Right lobe of liver (tissue), 4 donors: ENCODE measurements around the gene INAFM2.

Source experiments
- CTCF ChIP-seq, 4 donors: fragments of 200-600 bp in 3 of 4; fragments of 450-650 bp in 1 of 4; IDR thresholded peaks; one replicate each; pipeline versions ENCODE4 v1.5.1 to v1.8.0; 2016 to 2022; ENCODE audit warnings: antibody characterized with exemption in 4 of 4, mild to moderate bottlenecking in 2 of 4
- POLR2A ChIP-seq: fragments of 450-650 bp; IDR thresholded peaks from one replicate; pipeline ENCODE4 v1.6.1; 2017; ENCODE audit warnings: antibody characterized with exemption, mild to moderate bottlenecking
- donor health status: DM: no; HTN: no; CAD: no.
- donor health status: DM: no; HTN: no; CAD: no.
- donor health status: DM: no; HTN: yes; CAD: no.

DNA sequence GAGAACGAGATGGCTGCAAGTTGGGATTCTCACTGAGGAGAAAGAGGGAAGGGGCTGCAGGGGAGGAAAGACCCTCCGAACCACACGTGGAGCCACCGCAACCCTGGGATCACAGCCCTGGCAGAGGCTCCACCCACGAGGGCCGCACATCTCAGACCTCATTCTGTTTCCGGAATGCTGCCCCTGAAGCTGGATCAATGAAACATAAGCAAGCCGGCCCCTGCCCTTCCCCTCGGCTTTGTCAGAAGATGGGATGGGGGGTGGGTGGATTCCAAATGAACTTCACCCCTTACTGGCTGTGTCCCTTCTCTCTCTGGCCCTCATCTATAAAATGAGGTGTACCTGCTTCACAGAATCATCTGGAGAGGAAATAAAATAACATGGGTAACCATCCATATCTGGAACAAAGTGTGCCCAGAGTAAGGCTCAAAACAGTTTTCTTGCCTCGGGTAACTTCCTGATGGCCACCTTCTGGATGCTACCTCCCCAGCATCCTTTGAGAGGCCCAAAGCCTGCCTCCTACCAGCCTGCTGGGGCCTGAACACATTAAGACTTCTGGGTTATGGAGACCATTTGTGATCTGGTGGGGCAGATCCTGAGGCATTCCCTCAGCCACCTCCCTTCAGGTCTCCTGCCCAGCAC is 21.9 kb downstream of the INAFM2 start:
- TF ChIP-seq CTCF (IDR thresholded peaks at IDR 0.05) (no peak), POLR2A (no peak)
